22Rv1 (cell line): Measurements from ENCODE around the gene PGM5.

Experiments
- H3K27ac ChIP-seq: fragments of 450-650 bp; 2 replicates; pipeline ENCODE4 v1.5.1; 2017
- ZFX ChIP-seq: fragments of 450-650 bp; IDR thresholded peaks from 2 replicates; pipeline ENCODE4 v1.6.1; 2017; ENCODE audit warnings: antibody characterized with exemption, borderline replicate concordance
- TF ChIP-seq, protein P1 (sequence below): fragments of 450-650 bp; IDR thresholded peaks from 2 replicates; pipeline ENCODE4 v1.5.1; 2017; ENCODE audit warnings: mild to moderate bottlenecking

Gene PGM5

DNA sequence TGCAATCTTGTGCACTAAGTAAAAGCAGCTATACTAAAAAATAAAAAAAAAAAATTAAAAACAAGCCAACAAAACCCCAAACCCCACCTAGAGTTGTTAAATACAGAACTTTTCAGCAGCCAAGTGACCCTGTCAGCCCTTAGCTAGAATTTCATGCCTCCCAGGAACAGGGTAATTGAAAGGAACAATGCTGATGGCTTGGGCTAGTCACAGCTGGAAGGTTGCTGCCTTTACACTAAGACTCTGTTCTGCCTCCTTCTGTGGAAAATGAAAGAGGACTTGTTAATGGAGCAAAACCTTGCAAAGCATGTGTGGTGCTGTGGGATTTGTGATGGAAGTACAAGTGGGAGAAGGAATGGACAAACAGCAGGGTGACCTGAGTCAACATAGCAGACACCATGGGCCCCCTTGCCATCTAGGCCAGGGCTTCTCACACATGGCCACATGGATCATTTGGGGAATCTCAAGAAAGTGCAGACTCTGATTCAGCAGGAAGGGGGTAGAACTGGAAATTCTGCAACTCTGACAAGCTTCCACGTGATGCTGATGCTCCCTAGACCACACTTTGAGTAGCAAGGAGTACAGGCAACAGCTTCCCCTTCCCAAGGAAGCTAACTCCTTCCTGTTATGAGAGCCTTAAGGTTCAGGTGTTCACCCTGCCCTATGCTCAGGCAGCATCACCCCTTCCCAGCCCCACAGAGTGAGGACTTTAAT, 199.2 kb downstream of the PGM5 start:
- no peak for TF ChIP-seq ZFX
- TF ChIP-seq, protein P1, sequence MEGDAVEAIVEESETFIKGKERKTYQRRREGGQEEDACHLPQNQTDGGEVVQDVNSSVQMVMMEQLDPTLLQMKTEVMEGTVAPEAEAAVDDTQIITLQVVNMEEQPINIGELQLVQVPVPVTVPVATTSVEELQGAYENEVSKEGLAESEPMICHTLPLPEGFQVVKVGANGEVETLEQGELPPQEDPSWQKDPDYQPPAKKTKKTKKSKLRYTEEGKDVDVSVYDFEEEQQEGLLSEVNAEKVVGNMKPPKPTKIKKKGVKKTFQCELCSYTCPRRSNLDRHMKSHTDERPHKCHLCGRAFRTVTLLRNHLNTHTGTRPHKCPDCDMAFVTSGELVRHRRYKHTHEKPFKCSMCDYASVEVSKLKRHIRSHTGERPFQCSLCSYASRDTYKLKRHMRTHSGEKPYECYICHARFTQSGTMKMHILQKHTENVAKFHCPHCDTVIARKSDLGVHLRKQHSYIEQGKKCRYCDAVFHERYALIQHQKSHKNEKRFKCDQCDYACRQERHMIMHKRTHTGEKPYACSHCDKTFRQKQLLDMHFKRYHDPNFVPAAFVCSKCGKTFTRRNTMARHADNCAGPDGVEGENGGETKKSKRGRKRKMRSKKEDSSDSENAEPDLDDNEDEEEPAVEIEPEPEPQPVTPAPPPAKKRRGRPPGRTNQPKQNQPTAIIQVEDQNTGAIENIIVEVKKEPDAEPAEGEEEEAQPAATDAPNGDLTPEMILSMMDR: no peak

DNA sequence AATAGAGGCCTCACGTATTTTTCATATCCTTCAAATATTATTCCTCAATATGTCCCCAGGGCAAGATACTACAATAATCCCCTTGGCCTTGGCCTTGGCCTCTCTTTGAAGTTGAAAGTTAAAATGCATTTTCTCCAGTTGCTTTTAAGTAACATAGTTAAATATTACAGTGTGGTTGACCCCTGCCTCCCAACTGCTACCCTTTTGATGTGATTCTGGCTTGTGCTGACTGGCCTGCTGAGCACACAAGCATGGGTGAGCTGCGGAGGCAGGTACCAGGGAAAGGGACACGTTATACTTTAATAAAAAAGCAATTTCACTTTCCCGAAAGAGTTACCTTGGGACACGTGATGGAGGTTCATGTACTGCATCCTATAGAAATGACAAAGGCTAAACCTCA, 202.1 kb downstream of the PGM5 start:
- TF ChIP-seq ZFX: no peak
- TF ChIP-seq, protein P1: no peak
- H3K27ac ChIP-seq: no peak overlapping the region

More for the DNA sequence above, 199.2 kb downstream of the PGM5 start:
- no peak overlapping the region for H3K27ac ChIP-seq

DNA sequence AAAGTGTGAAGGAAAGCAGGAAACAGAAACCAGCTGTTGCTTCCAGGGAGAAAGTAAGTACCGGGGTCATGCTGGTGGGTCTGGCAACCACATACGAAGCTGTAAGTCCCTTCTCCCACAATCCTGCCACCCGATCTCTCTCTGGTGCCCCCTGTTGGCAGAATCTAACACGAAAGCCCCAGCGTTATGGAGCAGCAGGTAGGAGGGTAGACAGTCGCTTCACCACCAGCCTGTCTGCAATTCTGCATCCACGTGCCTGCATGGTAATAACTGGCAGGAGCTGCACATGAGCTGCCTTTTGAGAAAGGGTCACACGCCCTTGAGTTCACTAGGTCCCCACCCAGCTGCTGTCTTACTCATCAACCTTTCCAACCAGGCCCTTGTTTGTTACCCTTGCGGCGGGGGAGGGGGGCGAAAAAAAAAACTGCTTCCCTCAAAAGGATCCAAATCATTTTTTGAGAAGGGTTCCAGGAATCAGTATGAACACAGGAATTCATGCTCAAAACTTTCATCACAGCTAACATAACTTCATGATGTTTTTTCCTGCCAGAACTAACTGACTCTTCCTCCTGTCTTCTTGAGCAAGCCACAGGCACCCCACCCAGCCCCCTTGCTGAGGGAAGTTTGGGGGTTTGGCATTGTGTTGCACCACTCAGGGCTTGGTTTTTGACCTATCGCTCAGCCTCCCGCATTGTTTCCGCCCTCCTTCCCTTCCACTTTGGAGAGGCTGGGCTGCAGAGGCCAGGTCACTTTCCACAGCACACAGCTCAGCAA, 203.8 kb downstream of the PGM5 start:
- no peak for TF ChIP-seq ZFX
- TF ChIP-seq, protein P1: peak; percentile 70
- H3K27ac ChIP-seq: no peak overlapping the region

DNA sequence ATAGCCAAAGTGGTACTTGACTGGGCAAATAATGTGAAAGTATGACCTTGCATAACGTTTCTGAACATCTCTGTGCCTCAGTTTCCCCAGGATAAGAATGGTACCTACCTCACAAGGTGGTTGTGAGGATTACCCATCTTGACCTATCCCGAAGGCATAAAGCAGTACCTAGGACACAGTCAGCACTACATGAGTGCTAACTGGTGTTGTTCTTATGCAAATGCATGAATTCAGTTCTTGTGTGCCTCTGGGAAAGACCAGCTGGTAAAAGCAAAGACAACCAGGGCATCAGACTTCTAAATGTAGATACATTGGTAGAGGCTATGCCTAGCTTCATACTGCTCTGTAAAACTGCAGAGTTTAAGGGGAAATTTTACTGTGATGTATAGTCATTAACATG, 206.1 kb downstream of the PGM5 start:
- TF ChIP-seq, protein P1: no peak
- no peak for TF ChIP-seq ZFX
- H3K27ac ChIP-seq: no peak overlapping the region

DNA sequence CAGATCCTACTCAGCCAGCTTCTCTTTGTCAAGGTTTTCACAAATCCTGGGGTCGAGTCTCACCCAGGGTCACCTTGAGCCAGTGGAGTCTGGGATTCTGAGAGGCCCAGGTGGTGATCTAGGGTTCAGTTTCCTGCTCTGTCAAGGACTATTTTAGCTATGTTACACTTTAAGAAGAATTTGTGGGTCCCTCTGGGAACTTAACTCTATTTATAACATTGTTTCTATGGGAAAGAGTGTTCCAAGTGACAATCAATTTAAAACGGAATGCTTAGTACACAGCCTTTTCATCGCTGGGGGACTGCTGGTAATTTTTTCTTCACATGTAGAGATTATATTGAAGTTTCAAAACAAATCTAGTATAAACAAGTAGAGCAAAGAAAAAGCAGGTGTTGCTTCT, 211.2 kb downstream of the PGM5 start:
- H3K27ac ChIP-seq: no peak overlapping the region
- TF ChIP-seq, protein P1: no peak
- no peak for TF ChIP-seq ZFX

DNA sequence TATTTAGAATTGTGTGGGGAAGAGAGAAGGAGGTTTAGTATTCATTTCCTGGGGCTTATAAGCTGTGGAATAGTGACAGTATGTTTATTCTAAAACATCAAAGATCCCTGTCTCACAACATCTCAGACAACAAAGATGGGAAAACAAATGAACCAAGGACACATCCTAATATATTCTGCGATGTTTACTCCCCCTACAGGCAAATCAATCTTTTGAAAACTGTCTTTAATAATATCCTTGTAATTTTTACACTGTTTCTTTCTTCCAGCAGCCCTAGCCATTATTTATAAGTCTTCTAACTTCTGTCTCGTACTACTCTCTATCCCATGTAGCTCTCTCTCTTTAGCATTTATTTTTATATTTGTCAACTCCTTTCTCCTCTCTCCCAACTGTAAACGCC, 217.7 kb downstream of the PGM5 start:
- no peak for TF ChIP-seq ZFX
- TF ChIP-seq, protein P1: 0 out of 2 replicates have a peak, but pooled peaks have one; percentile 5
- H3K27ac ChIP-seq: no peak overlapping the region

DNA sequence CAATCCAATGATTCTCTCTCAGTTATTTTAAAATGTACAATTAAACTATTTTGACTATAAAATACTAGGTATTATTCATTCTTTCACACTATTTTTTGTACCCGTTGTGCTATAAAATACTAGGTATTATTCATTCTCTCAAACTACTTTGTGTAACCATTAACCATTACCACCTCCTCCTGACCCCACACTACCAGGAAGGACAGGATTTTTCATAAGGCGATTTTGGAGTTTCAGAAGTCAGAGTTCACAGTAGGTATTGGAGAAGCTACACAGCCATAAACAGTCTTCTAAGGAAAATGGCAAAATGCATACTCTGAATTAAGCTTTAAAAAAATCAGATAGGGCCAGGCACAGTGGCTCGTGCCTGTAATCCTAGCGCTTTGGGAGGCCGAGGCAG, 219.4 kb downstream of the PGM5 start:
- no peak overlapping the region for H3K27ac ChIP-seq
- TF ChIP-seq ZFX: no peak
